Epidermal melanocyte (primary cell): Measurements from ENCODE around the gene MAP1B.
"Not testable (repeated sequence)": the region's sequence is repeated elsewhere in the genome, so short reads cannot be mapped to it uniquely, and the experiment has no call there.

Experiments
- DNase-seq: peaks from one replicate; pipeline ENCODE4 v3.0.0; 2011; ENCODE audit warnings: low spot score; ENCODE audit not compliant: insufficient read length

Gene MAP1B

GRCh38 chr5:72107131-72107900 lies at the start of gene MAP1B:
Gene MAP1B, plus strand, starts transcription at chr5:72107475. Its CDS starts 57 bp downstream, at chr5:72107532.
- DNase-seq = no peak

GRCh38 chr5:72057816-72058215 lies 49.5 kb upstream of the MAP1B start:
- DNase-seq = no peak

- DNase-seq = no peak
These were observed 44.0 kb upstream of the MAP1B start for GRCh38 chr5:72063219-72063819.

- DNase-seq = no peak
These were observed 42.3 kb upstream of the MAP1B start for GRCh38 chr5:72064801-72065570.

GRCh38 chr5:72065751-72066255 lies 41.5 kb upstream of the MAP1B start:
- DNase-seq = no peak

GRCh38 chr5:72066705-72067107 lies 40.6 kb upstream of the MAP1B start:
- DNase-seq = no peak

- no peak for DNase-seq
These were observed 39.4 kb upstream of the MAP1B start for GRCh38 chr5:72067682-72068470.

- DNase-seq = no peak
These were observed 36.7 kb upstream of the MAP1B start for GRCh38 chr5:72070529-72070928.

- DNase-seq = no peak
These were observed 35.4 kb upstream of the MAP1B start for GRCh38 chr5:72071906-72072305.

GRCh38 chr5:72074251-72074650 lies 33.0 kb upstream of the MAP1B start:
- DNase-seq = no peak

- DNase-seq = no peak
These were observed 31.8 kb upstream of the MAP1B start for GRCh38 chr5:72075461-72075860.

- no peak for DNase-seq
These were observed 30.5 kb upstream of the MAP1B start for GRCh38 chr5:72076621-72077300.

GRCh38 chr5:72077390-72077789 lies 29.9 kb upstream of the MAP1B start:
- DNase-seq = no peak

- no peak for DNase-seq
These were observed 28.0 kb upstream of the MAP1B start for GRCh38 chr5:72079288-72079687.

- no peak for DNase-seq
These were observed 25.2 kb upstream of the MAP1B start for GRCh38 chr5:72082048-72082447.

- DNase-seq = no peak
These were observed 22.4 kb upstream of the MAP1B start for GRCh38 chr5:72084876-72085275.

- DNase-seq = no peak
These were observed 22.0 kb upstream of the MAP1B start for GRCh38 chr5:72085319-72085718.

- not testable (repeated sequence) for DNase-seq
These were observed 17.6 kb upstream of the MAP1B start for GRCh38 chr5:72089713-72090112.

- no peak for DNase-seq
These were observed 15.2 kb upstream of the MAP1B start for GRCh38 chr5:72092074-72092473.

- no peak for DNase-seq
These were observed 14.1 kb upstream of the MAP1B start for GRCh38 chr5:72093217-72093616.

- no peak for DNase-seq
These were observed 13.5 kb upstream of the MAP1B start for GRCh38 chr5:72093824-72094223.
